CD4-positive, alpha-beta memory T cell (primary cell): Measurements from ENCODE around the gene DAB2IP. TPM values are rescaled to one million over a fixed set of nuclear protein-coding genes. Genes with fewer than 3 reads are reported as not detected.
A peak's percentile ranks its signal among the peaks of the same experiment; 100 is the strongest.

Experiments used
- CTCF ChIA-PET: fragments of 350-600 bp; sonication (Branson Sonifier 250); formaldehyde crosslinking; loops from one replicate; lab custom pipeline; 2021; ENCODE audit warnings: inconsistent platforms; ENCODE audit not compliant: partially characterized antibody; lab: Charles Lee
- POLR2A ChIA-PET: fragments of 350-600 bp; sonication (Branson Sonifier 250); formaldehyde crosslinking; loops from one replicate; lab custom pipeline; 2021; ENCODE audit not compliant: partially characterized antibody; lab: Charles Lee
- DNase-seq, 5 donors: peaks; one replicate each; pipeline versions ENCODE4 v3.0.0 to v3.0.0-alpha.2; 2020 to 2022; ENCODE audit warnings: mixed read lengths in 1 of 5
- H3K27ac ChIP-seq: one replicate; pipeline ENCODE4 v1.7.0; 2013; ENCODE audit warnings: low read depth, low read length
- H3K27me3 ChIP-seq: 2 replicates; pipeline ENCODE4 v1.7.0; 2013; ENCODE audit warnings: mild to moderate bottlenecking, low read length, moderate library complexity; ENCODE audit not compliant: insufficient read depth
- H3K36me3 ChIP-seq: 2 replicates; pipeline ENCODE4 v1.7.0; 2013; ENCODE audit warnings: mild to moderate bottlenecking, low read length, moderate library complexity; ENCODE audit not compliant: insufficient read depth
- H3K4me1 ChIP-seq: 2 replicates; pipeline ENCODE4 v1.7.0; 2013; ENCODE audit warnings: mild to moderate bottlenecking, low read length, moderate library complexity; ENCODE audit not compliant: insufficient read depth
- H3K4me3 ChIP-seq, 2 donors: one replicate each; pipeline ENCODE4 v1.7.0; 2013; ENCODE audit warnings: low read length in 2 of 2, mild to moderate bottlenecking in 1 of 2
- H3K9me3 ChIP-seq, 2 donors: one replicate each; pipeline ENCODE4 v1.7.0; 2013; ENCODE audit warnings: low read length in 2 of 2, control low read depth in 1 of 2; ENCODE audit not compliant: control insufficient read depth in 1 of 2
- H3K27ac Mint-ChIP-seq, 7 donors: one replicate each; pipeline ENCODE4 v1.8.0; 2020 to 2021; ENCODE audit warnings: mixed read lengths in 7 of 7, mild to moderate bottlenecking in 6 of 7, inconsistent platforms in 3 of 7, moderate library complexity in 3 of 7
- H3K27me3 Mint-ChIP-seq, 2 donors: one replicate each; pipeline ENCODE4 v1.8.0; 2020 to 2021; ENCODE audit warnings: mixed read lengths in 2 of 2
- H3K36me3 Mint-ChIP-seq, 2 donors: one replicate each; pipeline ENCODE4 v1.8.0; 2020 to 2021; ENCODE audit warnings: mixed read lengths in 2 of 2, inconsistent platforms in 1 of 2, mild to moderate bottlenecking in 1 of 2
- H3K4me1 Mint-ChIP-seq, 4 donors: one replicate each; pipeline ENCODE4 v1.8.0; 2020 to 2021; ENCODE audit warnings: mixed read lengths in 4 of 4, mild to moderate bottlenecking in 1 of 4
- H3K4me3 Mint-ChIP-seq, 8 donors: one replicate each; pipeline ENCODE4 v1.8.0; 2020 to 2021; ENCODE audit warnings: mixed read lengths in 8 of 8, mild to moderate bottlenecking in 7 of 8, moderate library complexity in 6 of 8, inconsistent platforms in 3 of 8
- H3K9me3 Mint-ChIP-seq, 8 donors: one replicate each; pipeline ENCODE4 v1.8.0; 2020 to 2021; ENCODE audit warnings: mixed read lengths in 8 of 8, mild to moderate bottlenecking in 5 of 8, inconsistent platforms in 3 of 8, moderate library complexity in 1 of 8
- intact Hi-C: fragments of 100-400 bp; cut with micrococcal nuclease; formaldehyde crosslinking; loops from one replicate; pipeline ENCODE4 v1.15.1; 2023
- polyA plus RNA-seq, 2 donors: library from polyadenylated mRNA; unstranded; fragments of 300-500 nt; fragmentation: Illumina TruSeq; gene quantifications; one replicate each; pipeline ENCODE4 v1.2.3, GENCODE V29; 2021
- total RNA-seq, 2 experiments: library from RNA; stranded (reverse); gene quantifications; one replicate each; pipeline ENCODE4 v1.2.3, GENCODE V29; 2021

The DAB2IP gene
- total and polyA plus RNA-seq, 4 experiments from 2014 or later = not detected

DNA sequence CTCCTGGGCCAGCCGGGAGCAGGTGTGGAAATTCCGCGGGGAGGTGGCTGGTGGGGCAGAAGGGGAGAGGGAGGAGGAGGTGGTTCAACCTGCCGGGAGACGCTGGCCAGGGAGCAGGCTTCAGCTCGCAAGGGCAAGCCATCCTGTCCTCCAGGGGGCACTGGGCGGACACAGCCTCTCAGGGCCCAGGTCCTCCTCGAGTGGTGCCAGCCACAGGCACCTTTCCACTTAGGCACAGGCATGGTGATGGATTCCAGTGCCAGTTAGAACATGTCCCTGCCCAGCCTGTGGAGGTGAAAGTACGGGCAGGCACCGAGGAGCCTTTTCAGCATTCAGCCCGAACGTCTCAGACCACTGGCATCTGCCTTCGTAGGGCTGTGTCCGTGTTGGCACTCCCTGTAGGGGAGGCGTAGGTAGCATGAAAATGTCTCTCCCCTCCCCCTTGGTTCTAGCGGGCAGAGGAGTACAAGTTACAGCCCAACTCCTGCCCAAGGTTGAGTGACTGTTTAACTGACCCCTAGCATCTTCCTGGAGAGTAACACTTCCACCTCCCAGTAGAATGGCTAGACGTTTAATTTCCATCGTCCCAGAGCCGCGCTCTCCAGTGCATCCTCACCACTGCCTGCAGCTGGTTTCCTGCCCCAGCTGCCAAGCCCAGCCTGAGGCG lies 48.9 kb downstream of the DAB2IP start:
- DNase-seq = no peak
- H3K27me3 ChIP-seq = peaks cover 14% of the 10 kb centered on the region
- peaks cover 24 to 40% of the 10 kb centered on the region in 2 donors for H3K27me3 Mint-ChIP-seq

GRCh38 chr9:121700832-121701419 lies 49.5 kb downstream of the DAB2IP start:
- H3K36me3 Mint-ChIP-seq = no peaks in the 10 kb centered on the region
- peak overlapping the region in 4 of 8 donors; percentile 10 to 42 (median 30) for H3K4me3 Mint-ChIP-seq
- H3K9me3 Mint-ChIP-seq = no peaks in the 10 kb centered on the region
- ChIA-PET CTCF (no interaction called here), POLR2A (no interaction called here)
- Histone ChIP-seq H3K4me1 (peaks cover 12% of the 10 kb centered on the region), H3K9me3 (no peaks in the 10 kb centered on the region), H3K4me3 (no peak overlapping the region), H3K27ac (no peak overlapping the region), H3K27me3 (peaks cover 14% of the 10 kb centered on the region), H3K36me3 (no peaks in the 10 kb centered on the region)
- peaks cover 1 to 10% (median 7%) of the 10 kb centered on the region in 4 donors for H3K4me1 Mint-ChIP-seq
- H3K27me3 Mint-ChIP-seq = peaks cover 22 to 39% of the 10 kb centered on the region in 2 donors
- intact Hi-C loops = no loop called here
- no peak overlapping the region for H3K27ac Mint-ChIP-seq
- DNase-seq = no peak

More for the DNA sequence above, 48.9 kb downstream of the DAB2IP start:
- Mint-ChIP-seq H3K4me1 (peaks cover 1 to 10% (median 7%) of the 10 kb centered on the region in 4 donors), H3K4me3 (peak overlapping the region in 6 of 8 donors; percentile 13 to 60 (median 44)), H3K27ac (no peak overlapping the region), H3K36me3 (no peaks in the 10 kb centered on the region), H3K9me3 (no peaks in the 10 kb centered on the region)
- no peak overlapping the region for H3K4me3 ChIP-seq
- ChIA-PET POLR2A (no interaction called here), CTCF (no interaction called here)
- intact Hi-C loops = no loop called here
- peaks cover 12% of the 10 kb centered on the region for H3K4me1 ChIP-seq
- no peaks in the 10 kb centered on the region for H3K36me3 ChIP-seq
- no peaks in the 10 kb centered on the region for H3K9me3 ChIP-seq
- no peak overlapping the region for H3K27ac ChIP-seq

GRCh38 chr9:121701736-121702261 lies 50.4 kb downstream of the DAB2IP start:
- Histone ChIP-seq H3K36me3 (no peaks in the 10 kb centered on the region), H3K27me3 (peaks cover 14% of the 10 kb centered on the region), H3K4me3 (no peak overlapping the region), H3K4me1 (peaks cover 12% of the 10 kb centered on the region), H3K9me3 (no peaks in the 10 kb centered on the region), H3K27ac (no peak overlapping the region)
- intact Hi-C loops = no loop called here
- Mint-ChIP-seq H3K27ac (no peak overlapping the region), H3K36me3 (no peaks in the 10 kb centered on the region), H3K27me3 (peaks cover 19 to 36% of the 10 kb centered on the region in 2 donors), H3K9me3 (no peaks in the 10 kb centered on the region), H3K4me1 (peaks cover 1 to 10% (median 6%) of the 10 kb centered on the region in 4 donors), H3K4me3 (no peak overlapping the region)
- no peak for DNase-seq
- ChIA-PET CTCF (no interaction called here), POLR2A (no interaction called here)

GRCh38 chr9:121703014-121703734 lies 51.7 kb downstream of the DAB2IP start:
- peaks cover 7 to 28% of the 10 kb centered on the region in 2 donors for H3K27me3 Mint-ChIP-seq

GRCh38 chr9:121704281-121704680 lies 52.8 kb downstream of the DAB2IP start:
- intact Hi-C loops = no loop called here
- POLR2A ChIA-PET = no interaction called here
- H3K9me3 Mint-ChIP-seq = no peaks in the 10 kb centered on the region
- Histone ChIP-seq H3K36me3 (no peaks in the 10 kb centered on the region), H3K4me3 (no peak overlapping the region), H3K9me3 (no peaks in the 10 kb centered on the region), H3K4me1 (peaks cover 4% of the 10 kb centered on the region), H3K27ac (no peak overlapping the region), H3K27me3 (peaks cover 7% of the 10 kb centered on the region)
- no peak overlapping the region for H3K4me3 Mint-ChIP-seq
- no peaks in the 10 kb centered on the region for H3K36me3 Mint-ChIP-seq
- H3K27ac Mint-ChIP-seq = no peak overlapping the region
- H3K4me1 Mint-ChIP-seq = peaks cover 0 to 7% (median 0%) of the 10 kb centered on the region in 4 donors
- CTCF ChIA-PET = no interaction called here
- H3K27me3 Mint-ChIP-seq = peaks cover 6 to 27% of the 10 kb centered on the region in 2 donors
- DNase-seq = no peak

More at GRCh38 chr9:121703014-121703734, 51.7 kb downstream of the DAB2IP start:
- H3K27me3 ChIP-seq = peaks cover 11% of the 10 kb centered on the region
- no peaks in the 10 kb centered on the region for H3K9me3 Mint-ChIP-seq
- H3K36me3 Mint-ChIP-seq = no peaks in the 10 kb centered on the region
- intact Hi-C loops = no loop called here
- no peak overlapping the region for H3K4me3 Mint-ChIP-seq
- H3K9me3 ChIP-seq = no peaks in the 10 kb centered on the region
- CTCF ChIA-PET = no interaction called here
- no peak overlapping the region for H3K4me3 ChIP-seq
- no peak overlapping the region for H3K27ac ChIP-seq
- POLR2A ChIA-PET = interaction anchor here (0.6 kb wide), 1 partner anchor 692 kb away, joined by 3 read pairs; no protein-coding TSS in a partner anchor
- H3K4me1 Mint-ChIP-seq = peaks cover 0 to 7% (median 0%) of the 10 kb centered on the region in 4 donors
- H3K27ac Mint-ChIP-seq = no peak overlapping the region
- H3K36me3 ChIP-seq = no peaks in the 10 kb centered on the region
- peaks cover 9% of the 10 kb centered on the region for H3K4me1 ChIP-seq
- no peak for DNase-seq

DNA sequence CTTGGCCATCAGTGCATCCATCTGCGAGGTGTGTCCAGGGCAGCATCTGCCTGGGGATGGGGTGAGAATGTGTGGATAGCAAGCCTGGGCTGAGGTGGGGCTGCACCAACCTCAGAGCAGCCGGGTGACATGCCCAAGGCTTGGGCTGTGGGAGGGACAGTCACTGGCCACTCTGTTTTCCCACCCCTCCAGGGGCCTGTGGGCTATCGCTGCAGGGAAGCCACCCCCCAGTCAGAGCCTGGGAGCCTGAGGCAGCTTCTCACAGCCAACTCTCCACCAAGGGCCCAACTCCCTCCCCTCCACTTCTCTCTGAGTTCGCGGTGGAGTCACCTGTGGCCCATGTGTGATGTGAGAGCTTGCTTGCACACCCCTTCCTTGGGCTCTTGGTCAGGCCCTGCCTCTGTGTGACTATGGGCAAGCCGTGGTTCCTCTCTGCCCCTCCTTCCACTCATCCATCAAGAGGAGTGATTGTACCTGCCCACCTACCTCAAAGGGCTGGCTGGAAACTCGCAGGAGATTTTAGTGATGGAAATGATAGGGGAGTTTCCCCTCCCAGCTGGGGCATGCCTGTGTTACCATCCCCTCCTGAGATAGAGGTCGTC lies 54.8 kb downstream of the DAB2IP start:
- Mint-ChIP-seq H3K36me3 (no peaks in the 10 kb centered on the region), H3K27me3 (peaks cover 4 to 22% of the 10 kb centered on the region in 2 donors), H3K4me1 (no peaks in the 10 kb centered on the region), H3K4me3 (no peak overlapping the region), H3K9me3 (no peaks in the 10 kb centered on the region), H3K27ac (no peak overlapping the region)
- no peaks in the 10 kb centered on the region for H3K4me1 ChIP-seq
- intact Hi-C loops = no loop called here
- no peak overlapping the region for H3K27ac ChIP-seq
- POLR2A ChIA-PET = no interaction called here
- no peaks in the 10 kb centered on the region for H3K27me3 ChIP-seq
- H3K4me3 ChIP-seq = no peak overlapping the region
- no peaks in the 10 kb centered on the region for H3K9me3 ChIP-seq
- no peak for DNase-seq
- no peaks in the 10 kb centered on the region for H3K36me3 ChIP-seq
- CTCF ChIA-PET = no interaction called here
